ENCODE data around the gene MRPL16. TPM values are rescaled to one million over a fixed set of nuclear protein-coding genes. Genes with fewer than 3 reads are reported as not detected.

The MRPL16 gene
- total and polyA plus RNA-seq, 2 of the 4 experiments (the other 2 are of a cell fraction), result 43.9 to 71.3 TPM

DNA sequence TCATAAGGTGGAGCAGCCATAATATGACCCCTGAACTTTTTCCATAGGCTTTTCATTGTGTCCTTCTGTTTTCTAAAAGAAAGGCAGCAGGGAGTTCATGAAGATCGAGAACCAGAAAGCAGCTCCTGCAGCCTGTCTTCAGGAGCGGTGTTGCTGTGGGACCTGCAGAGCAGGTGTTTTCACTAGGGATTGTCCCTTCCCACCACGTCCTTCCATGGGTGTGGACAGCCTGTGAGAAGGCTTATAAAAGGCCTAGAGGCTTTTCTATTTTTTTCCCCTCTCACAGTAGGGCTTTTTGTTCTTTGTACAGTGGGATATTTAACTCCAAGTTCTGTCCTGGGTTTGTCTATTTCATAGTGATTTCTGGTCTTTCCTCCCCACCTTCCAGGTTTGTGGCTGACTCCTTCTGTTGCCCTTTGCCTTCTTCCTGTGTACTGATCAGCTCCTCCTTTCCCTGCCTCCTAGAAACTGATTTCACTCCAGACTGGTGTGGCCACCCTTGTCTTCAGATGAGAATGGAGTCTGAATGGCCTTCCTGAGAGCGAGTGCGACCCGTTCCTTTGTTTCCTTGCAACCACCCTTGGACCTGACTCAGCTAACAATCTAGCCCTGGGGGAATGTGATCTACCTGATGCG lies 10.1 kb downstream of the MRPL16 start:
- no peak overlapping the region for H3K18ac ChIP-seq (ENCODE audit: low read depth, low read length)
- H3K56ac ChIP-seq (ENCODE audit: extremely low read depth, insufficient read depth, low read length), result no peak overlapping the region
- H2AK9ac ChIP-seq (replicated peaks; ENCODE audit: low read depth, low read length, poor library complexity), result no peak overlapping the region
- no peak overlapping the region for H3K4me2 ChIP-seq (ENCODE audit: low read depth, low read length)
- no peak overlapping the region for H4K5ac ChIP-seq (ENCODE audit: low read depth, low read length)
- H3K4me3 ChIP-seq (ENCODE audit: insufficient read depth, low read depth, low read length), result no peak overlapping the region
- no peaks in the 10 kb centered on the region for H3K4me1 ChIP-seq (ENCODE audit: control insufficient read depth, insufficient read depth, low read length)
- H2BK5ac ChIP-seq (ENCODE audit: low read depth, low read length, poor library complexity, severe bottlenecking), result no peak overlapping the region
- H4K20me1 ChIP-seq (ENCODE audit: insufficient read depth, low read length), result no peaks in the 10 kb centered on the region
- CTCF ChIA-PET, result interaction anchor here (0.9 kb wide), 1 partner anchor 45 kb away, joined by 4 read pairs; the partner anchor contains the start of gene STX3
- H3K9ac ChIP-seq (ENCODE audit: low read depth, low read length), result no peak overlapping the region
- no peak overlapping the region for H3K23ac ChIP-seq (ENCODE audit: low read depth, low read length)
- ATAC-seq (ENCODE audit: low read depth) (no peak), DNase-seq (no peak)
- H3K9me1 ChIP-seq (ENCODE audit: insufficient read depth, low read length), result no peaks in the 10 kb centered on the region
- POLR2A ChIA-PET (ENCODE audit: unreplicated experiment), result no interaction called here
- no peak overlapping the region for H2BK20ac ChIP-seq (ENCODE audit: low read depth, low read length)
- no peak for TF ChIP-seq MXI1 (IDR thresholded peaks at IDR 0.05; ENCODE audit: borderline replicate concordance, low read depth, low read length)
- no peak for TF ChIP-seq CEBPB (IDR thresholded peaks at IDR 0.05; ENCODE audit: low read depth, low read length)
- no peak for TF ChIP-seq RAD21 (IDR thresholded peaks at IDR 0.05; ENCODE audit: low read length)
- TF ChIP-seq MAFK (IDR thresholded peaks at IDR 0.05; ENCODE audit: low read depth, low read length), result no peak
- TF ChIP-seq, protein P1, sequence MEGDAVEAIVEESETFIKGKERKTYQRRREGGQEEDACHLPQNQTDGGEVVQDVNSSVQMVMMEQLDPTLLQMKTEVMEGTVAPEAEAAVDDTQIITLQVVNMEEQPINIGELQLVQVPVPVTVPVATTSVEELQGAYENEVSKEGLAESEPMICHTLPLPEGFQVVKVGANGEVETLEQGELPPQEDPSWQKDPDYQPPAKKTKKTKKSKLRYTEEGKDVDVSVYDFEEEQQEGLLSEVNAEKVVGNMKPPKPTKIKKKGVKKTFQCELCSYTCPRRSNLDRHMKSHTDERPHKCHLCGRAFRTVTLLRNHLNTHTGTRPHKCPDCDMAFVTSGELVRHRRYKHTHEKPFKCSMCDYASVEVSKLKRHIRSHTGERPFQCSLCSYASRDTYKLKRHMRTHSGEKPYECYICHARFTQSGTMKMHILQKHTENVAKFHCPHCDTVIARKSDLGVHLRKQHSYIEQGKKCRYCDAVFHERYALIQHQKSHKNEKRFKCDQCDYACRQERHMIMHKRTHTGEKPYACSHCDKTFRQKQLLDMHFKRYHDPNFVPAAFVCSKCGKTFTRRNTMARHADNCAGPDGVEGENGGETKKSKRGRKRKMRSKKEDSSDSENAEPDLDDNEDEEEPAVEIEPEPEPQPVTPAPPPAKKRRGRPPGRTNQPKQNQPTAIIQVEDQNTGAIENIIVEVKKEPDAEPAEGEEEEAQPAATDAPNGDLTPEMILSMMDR (conservative IDR thresholded peaks at IDR 0.05; ENCODE audit: low read depth, low read length), result no peak
- no peak for TF ChIP-seq POLR2A (IDR thresholded peaks at IDR 0.05; ENCODE audit: low read depth, low read length)
- TF ChIP-seq BHLHE40 (IDR thresholded peaks at IDR 0.05; ENCODE audit: low read depth, low read length), result no peak
- TF ChIP-seq MAZ (IDR thresholded peaks at IDR 0.05; ENCODE audit: borderline replicate concordance, low read depth, low read length), result no peak
- no peak for TF ChIP-seq NFE2L2 (IDR thresholded peaks at IDR 0.05; ENCODE audit: low read depth, low read length)
- no peak for TF ChIP-seq RCOR1 (IDR thresholded peaks at IDR 0.05; ENCODE audit: insufficient replicate concordance, low read length)
- no peak for TF ChIP-seq USF2 (IDR thresholded peaks at IDR 0.05; ENCODE audit: low read depth, low read length)
- no peak for TF ChIP-seq FOS (IDR thresholded peaks at IDR 0.05; ENCODE audit: low read depth, low read length)
- no peak for TF ChIP-seq RFX5 (IDR thresholded peaks at IDR 0.05; ENCODE audit: low read depth, low read length)
- TF ChIP-seq SMC3 (IDR thresholded peaks at IDR 0.05; ENCODE audit: low read depth, low read length), result no peak
- TF ChIP-seq ELK1 (IDR thresholded peaks at IDR 0.05; ENCODE audit: borderline replicate concordance, low read depth, low read length), result no peak
- no peak for TF ChIP-seq CHD1 (IDR thresholded peaks at IDR 0.05; ENCODE audit: low read depth, low read length)
- in situ Hi-C loops (cut with MboI; ENCODE audit: low sequenced_read_pairs), result loop anchor here (5.0 to 10.0 kb wide), 2 partner anchors 43 to 246 kb away; partner anchors contain the start of gene STX3
- no peak overlapping the region for H4K8ac ChIP-seq (ENCODE audit: low read depth in 2 of 2, low read length in 2 of 2)
- H2BK120ac ChIP-seq (ENCODE audit: low read depth, low read length), result no peak overlapping the region
- dilution Hi-C loops (cut with HindIII; ENCODE audit: low sequenced_read_pairs, unreplicated experiment), result no loop called here
- no peak overlapping the region for H2AK5ac ChIP-seq (ENCODE audit: low read depth, low read length)
- no peaks in the 10 kb centered on the region for H3K79me1 ChIP-seq (ENCODE audit: low read depth in 1 of 2, low read length in 2 of 2)
- intact Hi-C loops (cut with micrococcal nuclease), result loop anchor here (5.0 kb wide), 3 partner anchors 133 to 263 kb away; partner anchors contain the start of gene PATL1
- H2BK15ac ChIP-seq (ENCODE audit: low read depth, low read length), result no peak overlapping the region
- H4K91ac ChIP-seq (ENCODE audit: insufficient read depth, low read depth, low read length), result no peak overlapping the region
- H3K4ac ChIP-seq (ENCODE audit: low read depth, low read length), result no peak overlapping the region
- WGBS, 2 experiments (ENCODE audit: extremely low coverage in 2 of 2, insufficient read length in 1 of 2), result no CpG with 5 or more reads among the region's 7 CpGs
- no peaks in the 10 kb centered on the region for H3K9me3 ChIP-seq (ENCODE audit: control insufficient read depth, insufficient read depth, low read length)
- no peak overlapping the region for H3K14ac ChIP-seq (replicated peaks; ENCODE audit: low read depth, low read length)
- no peak overlapping the region for H2AFZ ChIP-seq (replicated peaks; ENCODE audit: low read length, poor library complexity)
- H3K27me3 ChIP-seq (ENCODE audit: control insufficient read depth, insufficient read depth, low read length), result no peaks in the 10 kb centered on the region
- H3K36me3 ChIP-seq (ENCODE audit: control insufficient read depth, insufficient read depth, low read length), result peaks cover 3% of the 10 kb centered on the region
- no TSS peak for BruUV-seq (replicated peaks)
- H3K27ac ChIP-seq (ENCODE audit: insufficient read depth, low read length), result no peak overlapping the region

Data from IMR-90 (cell line).